Activated gamma-delta T cell (primary cell): ENCODE results near the gene AGTRAP.

Source experiments
- DNase-seq: peaks from one replicate; lab custom pipeline; 2025; lab: John Stamatoyannopoulos, UW
- total RNA-seq, 2 donors: gene quantifications; one replicate each; lab custom pipeline; 2026; lab: John Stamatoyannopoulos, UW

The AGTRAP gene, protein sequence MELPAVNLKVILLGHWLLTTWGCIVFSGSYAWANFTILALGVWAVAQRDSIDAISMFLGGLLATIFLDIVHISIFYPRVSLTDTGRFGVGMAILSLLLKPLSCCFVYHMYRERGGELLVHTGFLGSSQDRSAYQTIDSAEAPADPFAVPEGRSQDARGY
- 7.9 to 10.1 reads per million in 2 donors for total RNA-seq

GRCh38 chr1:11735854-11736745, at the start of gene AGTRAP:
AGTRAP (plus strand) TSS chr1:11736136; CDS start chr1:11736209, 73 bp downstream.
- peak; percentile 80 for DNase-seq

DNA sequence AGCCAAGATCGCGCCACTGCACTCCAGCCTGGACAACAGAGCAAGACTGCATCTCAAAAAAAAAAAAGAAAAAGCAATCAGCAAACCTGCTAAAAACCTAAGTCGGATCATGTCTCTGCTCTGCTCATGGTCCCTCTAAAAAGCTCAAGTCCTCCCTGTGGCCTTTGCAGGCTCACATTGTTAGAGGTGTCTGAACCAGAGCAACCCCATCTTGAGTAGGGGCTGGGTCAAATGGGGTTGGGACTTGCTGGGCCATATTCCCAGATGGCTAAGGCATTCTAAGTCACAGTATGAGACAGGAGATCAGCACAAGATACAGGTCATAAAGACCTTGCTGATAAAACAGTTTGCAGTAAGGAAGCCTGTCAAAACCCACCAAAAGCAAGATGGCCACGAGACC, 47.4 kb upstream of the AGTRAP start:
- DNase-seq = no peak

DNA sequence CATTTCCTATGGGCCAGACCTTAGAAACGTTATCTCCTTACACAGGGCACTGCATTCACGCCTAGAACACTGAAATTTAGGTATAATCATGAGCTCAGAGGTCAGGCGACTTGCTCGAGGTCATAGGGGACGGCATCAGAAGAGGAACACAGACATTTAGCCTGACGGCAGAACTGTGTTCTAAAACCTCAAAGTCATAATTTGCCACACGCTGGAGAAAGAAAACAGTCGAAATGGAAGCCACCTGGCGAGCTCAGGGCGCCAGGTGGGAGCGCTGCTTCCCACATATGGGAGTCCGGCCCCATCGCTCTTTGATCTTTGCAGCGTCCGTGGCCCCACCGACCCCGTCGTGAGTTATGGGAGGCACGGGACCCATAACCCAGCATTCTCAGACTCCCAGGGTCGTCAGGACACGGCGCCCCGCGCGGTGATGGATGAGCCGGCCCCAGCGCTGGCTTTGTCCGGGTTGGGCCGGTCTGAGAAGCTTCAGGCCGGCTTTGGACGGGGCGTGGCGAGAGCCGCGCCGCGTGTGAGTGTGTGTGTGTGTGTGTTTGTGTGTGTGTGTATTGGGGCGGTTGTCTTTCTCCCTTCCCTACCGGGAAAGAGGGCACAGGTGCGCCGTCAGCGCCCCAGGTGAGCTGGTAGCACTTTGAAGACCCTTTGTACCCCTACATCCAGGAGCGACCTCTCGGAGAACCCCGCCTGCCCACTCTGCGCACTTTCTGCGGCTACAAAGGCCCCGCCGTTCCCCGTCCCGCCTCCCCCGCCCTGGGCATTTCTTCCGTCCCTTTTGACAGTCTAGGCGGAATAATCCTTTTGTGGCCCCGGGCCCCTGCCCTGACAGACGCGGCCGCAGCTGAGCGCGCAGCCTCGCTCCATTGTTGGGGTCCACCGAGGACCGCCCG, 45.3 kb upstream of the AGTRAP start:
- DNase-seq = no peak

GRCh38 chr1:11691302-11691914, 44.5 kb upstream of the AGTRAP start, which contains the start of gene DRAXIN:
DRAXIN (plus strand) TSS chr1:11691710; CDS start chr1:11706259, 14,549 bp downstream.
- DNase-seq = peak; percentile 21

GRCh38 chr1:11691928-11692711, 43.8 kb upstream of the AGTRAP start:
- no peak for DNase-seq

- no peak for DNase-seq
Observed at GRCh38 chr1:11693024-11693590, 42.8 kb upstream of the AGTRAP start.

- no peak for DNase-seq
Observed at GRCh38 chr1:11693917-11694316, 42.0 kb upstream of the AGTRAP start.

GRCh38 chr1:11695861-11696260, 40.1 kb upstream of the AGTRAP start:
- DNase-seq = no peak

GRCh38 chr1:11697188-11697892, 38.6 kb upstream of the AGTRAP start:
- no peak for DNase-seq

DNA sequence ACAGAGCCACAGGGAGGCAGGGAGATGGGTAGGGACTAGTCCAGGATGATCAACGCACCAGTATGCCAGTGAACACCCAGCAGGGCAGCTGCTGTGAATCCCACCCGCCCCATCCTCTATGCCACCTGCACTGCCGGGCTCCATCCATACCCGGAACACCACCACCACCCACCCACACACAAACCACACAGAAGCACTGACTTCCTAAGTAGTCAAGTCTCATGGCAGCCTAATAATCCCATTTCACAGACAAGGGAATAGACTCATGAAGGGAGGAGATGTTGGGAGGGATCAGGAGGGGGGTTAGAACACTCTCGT, 38.1 kb upstream of the AGTRAP start:
- DNase-seq = no peak

- no peak for DNase-seq
Observed at GRCh38 chr1:11700601-11701467, 35.1 kb upstream of the AGTRAP start.

- no peak for DNase-seq
Observed at GRCh38 chr1:11701551-11701961, 34.4 kb upstream of the AGTRAP start.

DNA sequence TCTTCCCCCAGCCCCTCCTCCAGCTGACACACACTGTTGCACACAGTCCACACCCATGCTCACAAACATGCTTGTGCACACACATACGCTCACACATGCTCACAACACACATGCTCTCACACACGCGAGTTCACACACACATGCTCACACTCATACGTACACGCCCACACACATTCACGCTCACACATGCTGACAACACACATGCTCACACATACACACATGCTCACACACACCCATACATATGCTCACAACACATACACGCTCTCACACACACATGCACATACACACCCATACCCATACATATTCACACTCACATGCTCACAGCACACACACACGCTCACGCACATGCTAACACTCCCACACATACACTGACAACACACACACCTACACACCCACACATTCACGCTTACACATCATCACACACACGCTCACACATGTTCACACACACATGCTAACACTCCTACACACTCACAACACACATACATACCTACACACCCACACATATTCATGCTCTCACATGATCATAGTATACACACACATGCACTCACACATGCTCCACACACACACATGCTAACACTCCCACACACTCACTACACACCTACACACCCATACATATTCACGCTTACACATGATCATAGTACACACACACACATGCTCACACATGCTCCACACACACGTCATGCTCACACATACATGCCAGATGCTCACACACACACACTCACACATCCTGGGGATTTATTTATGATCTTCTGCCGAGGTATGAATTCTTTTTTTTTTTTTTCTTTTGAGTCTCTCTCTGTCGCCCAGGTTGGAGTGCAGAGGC, 33.7 kb upstream of the AGTRAP start:
- DNase-seq = no peak

DNA sequence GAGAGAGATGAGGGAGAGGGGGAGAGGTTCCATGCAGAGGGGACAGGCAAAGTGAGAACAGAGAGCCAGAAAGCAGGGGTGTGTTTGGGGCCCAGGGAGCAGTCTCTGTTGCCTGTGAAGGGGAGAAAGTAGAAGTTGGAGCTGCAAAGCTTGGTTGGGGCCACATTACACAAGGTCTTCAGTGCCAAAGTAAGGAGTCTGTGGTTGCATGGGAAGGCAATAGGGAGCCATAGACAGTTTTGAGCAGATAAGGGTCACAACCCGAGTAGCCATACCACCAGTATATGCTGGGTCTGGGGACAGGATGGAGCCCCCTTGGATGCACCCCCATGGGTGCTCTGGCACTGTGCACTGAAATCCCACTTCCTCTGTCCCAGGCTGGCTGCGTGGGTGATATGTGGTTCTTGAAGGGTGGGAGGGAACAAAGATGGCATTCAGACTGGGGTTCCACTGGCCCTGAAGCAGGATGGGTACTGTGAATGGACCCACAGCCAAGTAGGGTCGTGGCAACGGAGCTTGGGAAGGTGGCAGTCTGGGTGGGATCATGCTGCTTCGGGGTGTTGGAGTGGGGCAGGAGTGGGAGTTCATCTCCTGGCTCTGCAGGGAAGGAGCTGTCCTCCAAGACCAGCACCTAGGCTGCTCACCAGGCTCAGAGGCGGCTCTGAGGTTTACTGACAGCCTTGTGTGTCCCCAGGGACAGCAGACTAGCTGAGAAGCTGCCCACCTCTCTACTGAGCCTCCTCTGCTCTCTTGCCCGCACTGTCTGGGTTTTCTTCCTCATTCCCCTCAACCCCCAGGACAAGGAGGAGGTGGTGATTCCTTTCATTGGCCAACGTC, 32.4 kb upstream of the AGTRAP start:
- no peak for DNase-seq

DNA sequence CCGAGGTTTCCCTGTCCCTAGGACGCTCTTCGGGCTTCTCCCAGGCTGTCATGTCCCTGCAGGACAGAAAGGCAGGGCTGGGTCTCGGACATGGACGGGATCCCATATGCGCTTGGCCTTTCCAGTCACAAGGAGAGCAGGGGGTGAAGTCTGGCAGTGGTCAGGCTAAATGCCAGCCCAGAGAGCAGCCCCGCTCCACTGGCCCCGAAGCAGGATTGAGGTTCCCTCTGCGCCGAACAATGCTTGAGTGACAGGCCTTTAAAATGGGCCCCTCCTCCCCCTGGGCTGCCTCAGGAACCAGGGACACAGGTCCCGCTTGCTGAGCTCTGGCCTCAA, 31.8 kb upstream of the AGTRAP start:
- no peak for DNase-seq

DNA sequence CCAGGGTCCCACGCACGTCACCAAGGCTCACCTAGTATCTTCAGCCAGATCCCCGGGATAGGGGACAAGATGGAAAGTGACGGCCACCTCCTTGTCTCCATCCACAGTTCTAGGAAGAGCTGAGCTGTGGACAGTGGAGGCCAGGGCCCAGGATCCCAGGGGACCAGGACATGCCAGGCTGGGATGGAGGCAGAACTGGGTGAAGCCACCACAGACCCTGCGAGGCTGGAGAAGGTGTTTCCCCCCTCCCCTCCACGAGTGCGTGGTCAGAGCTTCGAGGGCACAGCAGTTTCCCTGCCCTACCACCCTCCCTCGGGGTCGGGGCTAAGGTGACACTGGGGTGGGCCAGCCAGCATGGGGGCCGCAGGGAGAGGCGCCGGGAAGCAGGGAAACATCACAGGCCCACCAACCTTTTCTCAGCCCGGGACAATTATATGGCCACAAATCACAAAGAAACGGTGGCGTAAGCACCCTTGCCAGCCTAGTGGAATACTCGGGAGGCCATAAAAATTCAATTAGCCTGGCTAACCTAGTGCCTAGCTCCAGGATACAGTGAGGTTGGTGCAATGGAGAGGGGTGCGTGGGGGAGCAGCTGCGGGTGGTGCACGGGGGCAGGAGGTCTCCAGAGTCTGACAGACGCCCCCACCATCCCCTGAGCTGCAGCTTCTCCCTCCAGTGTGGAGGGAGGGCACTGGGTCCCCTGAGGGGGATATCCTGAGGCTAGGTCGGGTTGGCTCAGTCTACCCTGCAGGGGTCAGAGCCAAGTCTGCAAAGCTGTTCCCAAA, 31.1 kb upstream of the AGTRAP start:
- no peak for DNase-seq

DNA sequence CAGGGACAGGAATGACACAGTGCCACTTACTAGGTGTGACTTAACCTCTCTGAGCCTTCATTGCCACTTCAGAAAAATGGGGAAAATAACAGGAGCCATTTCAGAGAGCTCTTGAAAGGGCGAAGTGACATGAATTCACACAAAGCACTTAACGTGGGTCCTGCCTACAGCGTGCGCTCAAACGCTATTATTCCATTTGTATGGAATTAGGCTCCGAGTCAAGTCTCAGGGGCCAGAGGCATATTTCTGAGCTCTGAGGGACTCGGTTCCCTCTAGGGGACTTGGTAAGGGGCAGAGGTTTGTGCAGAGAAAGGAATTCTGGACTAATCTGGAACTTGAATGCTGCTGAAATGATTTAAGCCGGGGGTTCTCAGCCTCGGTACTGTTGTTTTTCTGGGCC, 30.3 kb upstream of the AGTRAP start:
- no peak for DNase-seq
